ENCODE data around the gene OXA1L.

- TF ChIP-seq CTCF (conservative IDR thresholded peaks at IDR 0.05) = no peak
- no peak for TF ChIP-seq ZFX (IDR thresholded peaks at IDR 0.05)
These were observed 4.8 kb upstream of the OXA1L start for GRCh38 chr14:22761734-22762133.
